T-helper 2 cell treated with Interferon-gamma antibody and Interleukin-4, amounts not matched to agents 5 μg/mL and 100 μg/mL, for 36 hours (primary cell): ENCODE data around the gene OLFML2A.
"Not testable (repeated sequence)": the region's sequence is repeated elsewhere in the genome, so short reads cannot be mapped to it uniquely, and the experiment has no call there.

ENCODE experiments used
- DNase-seq: peaks from one replicate; pipeline ENCODE4 v3.0.0; 2021; ENCODE audit warnings: low spot score
- H3K27ac Mint-ChIP-seq: one replicate; pipeline ENCODE4 v1.8.0; 2021; ENCODE audit warnings: mild to moderate bottlenecking, mixed read lengths
- H3K27me3 Mint-ChIP-seq: one replicate; pipeline ENCODE4 v1.8.0; 2021; ENCODE audit warnings: low read depth, mixed read lengths
- H3K36me3 Mint-ChIP-seq: one replicate; pipeline ENCODE4 v1.8.0; 2021; ENCODE audit warnings: low read depth, mixed read lengths
- H3K4me1 Mint-ChIP-seq: one replicate; pipeline ENCODE4 v1.8.0; 2021; ENCODE audit warnings: low read depth, mixed read lengths
- H3K4me3 Mint-ChIP-seq: one replicate; pipeline ENCODE4 v1.8.0; 2022; ENCODE audit warnings: mild to moderate bottlenecking, moderate library complexity, mixed read lengths
- H3K9me3 Mint-ChIP-seq: one replicate; pipeline ENCODE4 v1.8.0; 2021; ENCODE audit warnings: mixed read lengths

OLFML2A gene

DNA sequence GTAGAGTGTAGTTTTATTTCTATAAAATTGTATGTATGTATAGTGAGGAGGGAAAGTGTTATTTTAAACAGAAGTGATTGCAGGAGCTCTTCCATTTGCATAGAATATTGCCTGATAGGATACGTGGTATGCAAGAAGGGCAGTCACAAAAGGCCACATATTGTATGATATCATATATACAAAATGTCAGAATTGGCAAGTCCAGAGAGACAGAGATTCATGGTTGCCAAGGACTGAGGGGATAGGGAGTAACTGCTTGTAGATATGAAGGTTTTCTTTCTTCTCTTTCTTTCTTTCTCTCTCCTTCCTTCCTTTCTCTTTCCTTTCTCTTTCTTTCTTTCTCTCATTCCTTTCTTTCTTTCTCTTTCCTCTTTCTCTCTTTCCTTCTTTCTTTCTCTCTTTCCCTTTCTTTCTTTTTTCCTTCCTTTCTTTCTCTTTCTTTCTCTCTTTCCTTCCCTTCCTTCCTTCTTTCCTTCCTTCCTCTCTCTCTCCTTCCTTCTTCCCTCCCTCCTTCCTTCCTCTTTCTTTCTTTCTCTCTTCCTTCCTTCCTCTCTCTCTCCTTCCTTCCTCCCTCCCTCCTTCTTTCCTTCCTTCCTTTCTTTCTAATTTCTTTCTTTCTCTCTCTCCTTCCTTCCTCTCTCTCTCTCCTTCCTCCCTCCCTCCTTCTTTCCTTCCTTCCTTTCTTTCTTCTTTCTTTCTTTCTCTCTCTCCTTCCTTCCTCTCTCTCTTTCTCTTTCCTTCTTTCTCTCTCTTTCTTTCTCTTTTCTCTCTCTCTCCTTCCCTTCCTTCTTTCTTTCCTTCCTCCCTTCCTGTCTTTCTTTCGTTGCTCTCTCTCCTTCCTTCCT, 51.8 kb downstream of the OLFML2A start:
- DNase-seq, result no peak
- Mint-ChIP-seq H3K9me3 (no peaks in the 10 kb centered on the region), H3K27ac (no peak overlapping the region), H3K4me3 (no peak overlapping the region), H3K27me3 (no peaks in the 10 kb centered on the region), H3K4me1 (no peaks in the 10 kb centered on the region), H3K36me3 (no peaks in the 10 kb centered on the region)

DNA sequence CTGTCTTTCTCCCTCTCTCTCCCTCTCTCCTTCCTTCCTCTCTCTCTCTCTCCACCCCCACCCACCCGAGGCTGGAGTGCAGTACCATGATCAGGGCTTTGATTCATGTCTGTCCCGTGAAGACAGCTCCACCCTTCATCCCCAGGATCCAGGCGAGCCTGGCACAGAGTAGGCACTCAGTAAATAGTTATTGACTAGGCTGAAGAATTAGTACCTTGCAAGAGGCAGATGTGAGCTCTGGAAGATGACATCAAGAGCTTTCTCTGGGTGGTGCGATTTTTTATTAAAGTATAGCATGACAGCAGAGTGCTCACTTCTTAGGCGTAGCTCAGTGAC, 52.4 kb downstream of the OLFML2A start:
- H3K36me3 Mint-ChIP-seq, result no peaks in the 10 kb centered on the region
- H3K4me1 Mint-ChIP-seq, result no peaks in the 10 kb centered on the region
- H3K27ac Mint-ChIP-seq, result no peak overlapping the region
- H3K9me3 Mint-ChIP-seq, result no peaks in the 10 kb centered on the region
- no peak overlapping the region for H3K4me3 Mint-ChIP-seq
- no peak for DNase-seq
- peaks cover under 1% of the 10 kb centered on the region for H3K27me3 Mint-ChIP-seq

DNA sequence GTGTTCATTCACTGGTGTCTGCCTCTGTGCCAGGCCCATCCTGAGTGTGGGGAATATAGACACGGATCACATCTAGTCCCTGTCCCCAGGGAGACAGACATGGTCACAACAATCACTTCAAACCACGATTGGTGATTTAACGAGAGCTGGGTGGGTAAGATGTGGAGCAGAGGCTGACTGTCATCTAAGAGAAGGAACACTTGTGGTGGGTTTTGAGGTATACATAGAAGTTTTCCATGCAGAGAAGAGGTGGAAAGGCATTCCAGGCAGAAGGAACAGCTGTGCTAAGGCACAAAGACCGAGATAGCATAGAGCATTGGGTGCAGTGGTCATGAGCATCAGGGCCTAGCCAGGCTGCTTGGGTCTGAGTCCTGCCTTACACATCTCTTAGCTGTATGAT, 53.7 kb downstream of the OLFML2A start:
- no peaks in the 10 kb centered on the region for H3K4me1 Mint-ChIP-seq
- DNase-seq, result no peak
- no peaks in the 10 kb centered on the region for H3K36me3 Mint-ChIP-seq
- H3K27me3 Mint-ChIP-seq, result peaks cover 2% of the 10 kb centered on the region
- H3K27ac Mint-ChIP-seq, result no peak overlapping the region
- H3K9me3 Mint-ChIP-seq, result no peaks in the 10 kb centered on the region
- no peak overlapping the region for H3K4me3 Mint-ChIP-seq

DNA sequence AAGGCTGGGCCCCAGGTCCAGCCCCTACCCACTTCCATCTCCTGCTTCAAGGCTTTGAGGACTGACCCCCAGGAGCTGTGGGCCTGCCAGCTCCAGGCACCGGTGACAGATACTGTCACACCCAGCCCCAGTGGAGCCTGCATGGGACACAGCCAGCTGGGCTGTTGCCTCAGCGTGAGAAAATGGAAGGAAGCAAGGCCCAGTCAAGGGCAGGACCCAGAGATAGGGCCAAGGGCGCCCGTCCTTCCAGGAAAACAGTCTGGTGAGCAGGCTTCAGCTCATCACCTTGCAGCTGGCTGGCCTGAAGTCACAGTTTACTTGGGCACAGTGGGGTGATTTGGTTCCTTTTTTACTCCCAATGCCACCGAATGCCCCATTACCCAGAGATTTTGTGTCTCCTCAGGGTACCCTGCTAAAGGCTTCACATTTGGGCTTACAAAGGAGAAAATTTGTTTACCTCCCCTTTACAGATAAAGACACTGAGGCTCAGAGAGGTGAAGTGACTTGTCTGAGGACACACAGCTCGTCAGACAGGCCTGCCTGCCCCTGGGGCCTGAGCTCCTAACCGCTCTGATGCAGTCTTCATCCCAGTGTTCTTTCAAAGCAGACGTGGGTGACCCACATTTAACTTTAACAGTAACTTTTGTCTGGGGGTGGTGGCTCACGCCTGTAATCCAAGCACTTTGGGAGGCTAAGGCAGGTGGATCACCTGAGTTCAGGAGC, 54.9 kb downstream of the OLFML2A start:
- no peaks in the 10 kb centered on the region for H3K4me1 Mint-ChIP-seq
- H3K36me3 Mint-ChIP-seq, result no peaks in the 10 kb centered on the region
- peaks cover 2% of the 10 kb centered on the region for H3K27me3 Mint-ChIP-seq
- no peak overlapping the region for H3K27ac Mint-ChIP-seq
- H3K4me3 Mint-ChIP-seq, result no peak overlapping the region
- no peaks in the 10 kb centered on the region for H3K9me3 Mint-ChIP-seq
- DNase-seq, result no peak

DNA sequence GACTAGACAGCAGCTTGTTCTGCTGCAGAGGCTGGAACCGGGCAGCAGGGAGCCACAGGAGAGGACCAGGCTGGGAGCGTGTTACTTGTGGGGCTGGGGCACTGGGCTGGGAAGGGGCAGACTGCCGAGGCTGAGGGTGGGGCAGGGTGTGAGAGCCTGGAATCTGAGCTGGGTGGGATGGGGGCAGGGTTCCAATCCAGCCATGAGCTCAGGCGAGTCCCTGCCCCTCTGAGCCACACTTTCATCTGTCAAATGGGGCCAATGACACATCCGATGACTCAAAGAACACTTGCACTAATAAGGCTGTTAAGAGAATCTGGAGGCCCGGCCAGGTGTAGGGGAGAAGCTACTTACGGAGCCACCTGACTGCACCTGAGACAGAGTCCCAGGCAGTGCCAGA, 57.7 kb downstream of the OLFML2A start:
- no peak overlapping the region for H3K27ac Mint-ChIP-seq
- H3K4me3 Mint-ChIP-seq, result no peak overlapping the region
- H3K27me3 Mint-ChIP-seq, result peaks cover 10% of the 10 kb centered on the region
- no peaks in the 10 kb centered on the region for H3K4me1 Mint-ChIP-seq
- H3K9me3 Mint-ChIP-seq, result no peaks in the 10 kb centered on the region
- no peak for DNase-seq
- no peaks in the 10 kb centered on the region for H3K36me3 Mint-ChIP-seq

DNA sequence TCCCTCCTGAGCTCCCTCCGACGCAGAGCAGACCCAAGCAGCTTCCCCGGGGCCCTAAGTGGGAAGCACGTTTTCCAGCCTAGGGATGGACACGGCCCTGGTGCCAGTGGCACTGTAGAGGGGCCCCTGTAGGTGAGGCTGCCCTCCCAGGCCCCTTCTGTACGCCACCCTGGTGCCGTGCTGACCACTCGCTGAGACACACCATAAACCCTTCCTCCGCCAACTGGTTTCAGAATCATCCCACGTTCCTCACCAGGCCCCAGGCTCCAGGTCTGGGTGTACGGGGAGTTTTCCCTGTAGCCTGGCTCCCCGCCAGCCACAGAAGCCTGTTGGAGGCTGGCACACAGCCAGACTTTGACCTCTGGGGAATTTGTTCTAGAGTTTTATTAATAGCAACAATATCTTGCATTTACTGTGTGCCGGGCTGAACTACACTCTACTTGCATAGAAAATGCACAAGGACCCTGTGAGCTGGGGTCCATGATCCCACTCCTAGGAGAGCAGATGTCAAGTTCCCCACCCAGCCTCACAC, 58.2 kb downstream of the OLFML2A start:
- no peaks in the 10 kb centered on the region for H3K4me1 Mint-ChIP-seq
- peaks cover 10% of the 10 kb centered on the region for H3K27me3 Mint-ChIP-seq
- no peak overlapping the region for H3K27ac Mint-ChIP-seq
- H3K9me3 Mint-ChIP-seq, result no peaks in the 10 kb centered on the region
- H3K4me3 Mint-ChIP-seq, result no peak overlapping the region
- H3K36me3 Mint-ChIP-seq, result no peaks in the 10 kb centered on the region
- DNase-seq, result no peak

DNA sequence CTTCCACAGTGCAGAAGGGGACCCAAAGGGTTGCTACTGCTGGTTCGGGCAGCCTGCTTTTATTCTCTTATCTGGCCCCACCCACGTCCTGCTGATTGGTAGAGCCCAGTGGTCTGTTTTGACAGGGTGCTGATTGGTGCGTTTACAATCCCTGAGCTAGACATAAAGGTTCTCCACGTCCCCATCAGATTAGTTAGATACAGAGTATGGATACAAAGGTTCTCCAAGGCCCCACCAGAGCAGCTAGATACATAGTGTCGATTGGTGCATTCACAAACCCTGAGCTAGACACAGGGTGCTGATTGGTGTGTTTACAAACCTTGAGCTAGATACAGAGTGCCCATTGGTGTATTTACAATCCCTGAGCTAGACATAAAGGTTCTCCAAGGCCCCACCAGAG, 61.2 kb downstream of the OLFML2A start:
- not testable (repeated sequence) for DNase-seq, H3K27ac Mint-ChIP-seq, H3K4me1 Mint-ChIP-seq, H3K36me3 Mint-ChIP-seq, H3K4me3 Mint-ChIP-seq, H3K9me3 Mint-ChIP-seq
- peaks cover 10% of the 10 kb centered on the region for H3K27me3 Mint-ChIP-seq

DNA sequence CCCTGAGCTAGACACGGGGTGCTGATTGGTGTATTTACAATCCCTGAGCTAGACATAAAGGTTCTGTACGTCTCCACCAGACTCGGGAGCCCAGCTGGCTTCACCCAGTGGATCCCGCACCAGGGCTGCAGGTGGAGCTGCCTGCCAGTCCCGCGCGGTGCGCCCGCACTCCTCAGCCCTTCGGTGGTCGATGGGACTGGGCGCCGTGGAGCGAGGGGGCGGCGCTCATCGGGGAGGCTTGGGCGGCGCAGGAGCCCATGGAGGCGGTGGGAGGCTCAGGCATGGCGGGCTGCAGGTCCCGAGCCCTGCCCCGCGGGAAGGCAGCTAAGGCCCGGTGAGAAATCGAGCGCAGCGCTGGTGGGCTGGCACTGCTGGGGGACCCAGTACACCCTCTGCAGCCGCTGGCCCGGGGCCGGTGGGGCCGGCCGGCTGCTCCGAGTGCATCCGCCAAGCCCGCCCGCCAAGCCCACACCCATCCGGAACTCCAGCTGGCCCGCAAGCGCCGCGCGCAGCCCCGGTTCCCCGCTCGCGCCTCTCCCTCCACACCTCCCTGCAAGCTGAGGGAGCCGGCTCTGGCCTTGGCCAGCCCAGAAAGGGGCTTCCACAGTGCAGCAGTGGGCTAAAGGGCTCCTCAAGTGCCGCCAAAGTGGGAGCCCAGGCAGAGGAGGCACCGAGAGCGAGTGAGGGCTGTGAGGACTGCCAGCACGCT, 61.8 kb downstream of the OLFML2A start:
- not testable (repeated sequence) for H3K4me1 Mint-ChIP-seq, DNase-seq, H3K27ac Mint-ChIP-seq, H3K4me3 Mint-ChIP-seq, H3K9me3 Mint-ChIP-seq, H3K36me3 Mint-ChIP-seq
- H3K27me3 Mint-ChIP-seq, result peaks cover 10% of the 10 kb centered on the region

DNA sequence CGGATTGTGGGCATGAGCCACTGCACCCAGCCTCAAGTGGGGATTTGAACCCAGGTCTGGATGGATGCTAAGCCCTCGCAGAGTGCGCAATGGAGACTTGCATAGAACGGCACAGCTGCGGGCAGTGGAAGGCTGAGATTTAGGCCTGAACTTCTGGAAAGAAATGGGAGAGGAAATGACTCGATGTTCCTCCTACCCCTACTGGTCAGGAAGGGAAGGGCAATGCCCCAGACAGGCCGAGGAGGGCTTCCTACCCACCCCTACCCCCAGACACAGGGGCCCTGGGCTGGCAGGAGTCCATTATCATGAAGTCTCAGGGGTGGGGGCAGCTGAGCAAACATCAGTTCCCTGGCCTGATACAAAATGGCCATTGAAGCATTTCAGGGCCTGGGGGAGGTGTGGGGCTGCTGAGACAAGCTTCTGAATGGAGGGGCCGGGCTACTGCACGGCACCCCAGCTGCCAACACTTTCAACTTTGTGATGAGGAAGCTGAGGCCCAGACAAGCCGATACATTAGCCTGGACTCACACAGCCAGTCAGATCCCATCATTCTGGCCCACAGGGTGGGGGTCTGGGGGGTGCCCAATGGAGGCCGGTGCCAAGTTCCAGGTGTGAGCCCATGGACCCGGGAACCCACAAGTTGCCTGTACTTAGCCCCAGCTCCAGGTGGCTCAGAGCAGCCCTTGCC, 62.8 kb downstream of the OLFML2A start:
- DNase-seq, result no peak
- no peak overlapping the region for H3K4me3 Mint-ChIP-seq
- no peaks in the 10 kb centered on the region for H3K36me3 Mint-ChIP-seq
- peaks cover 8% of the 10 kb centered on the region for H3K27me3 Mint-ChIP-seq
- H3K4me1 Mint-ChIP-seq, result no peaks in the 10 kb centered on the region
- H3K27ac Mint-ChIP-seq, result no peak overlapping the region
- no peaks in the 10 kb centered on the region for H3K9me3 Mint-ChIP-seq

DNA sequence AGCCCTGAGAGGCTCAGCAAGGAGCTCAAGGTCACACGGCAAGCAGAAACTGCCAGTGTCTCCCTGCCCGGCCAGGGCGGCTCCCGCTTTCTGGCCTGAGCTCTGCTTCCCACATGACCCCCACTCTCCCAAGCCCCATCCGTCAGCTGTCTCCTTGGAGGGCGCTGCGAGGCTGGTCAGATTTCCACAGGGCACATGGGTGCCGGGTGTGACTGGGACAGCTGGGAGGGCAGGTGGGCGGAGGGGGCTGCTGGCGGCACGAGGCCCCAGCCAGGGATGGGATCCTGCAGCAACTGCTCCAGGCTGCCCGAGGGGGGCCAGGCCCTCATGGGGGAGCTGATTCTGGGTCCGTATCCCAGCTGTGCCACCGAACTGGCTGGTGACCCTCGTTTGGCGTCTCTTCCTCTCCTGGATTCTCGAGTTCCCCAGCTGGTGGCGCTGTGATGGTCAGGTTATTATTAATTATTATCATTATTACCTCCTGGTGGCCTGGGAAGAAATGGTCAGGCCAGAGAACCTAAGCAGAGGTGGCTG, 63.4 kb downstream of the OLFML2A start:
- Mint-ChIP-seq H3K9me3 (no peaks in the 10 kb centered on the region), H3K4me1 (no peaks in the 10 kb centered on the region), H3K27me3 (peaks cover 8% of the 10 kb centered on the region), H3K36me3 (no peaks in the 10 kb centered on the region), H3K4me3 (no peak overlapping the region), H3K27ac (no peak overlapping the region)
- no peak for DNase-seq

DNA sequence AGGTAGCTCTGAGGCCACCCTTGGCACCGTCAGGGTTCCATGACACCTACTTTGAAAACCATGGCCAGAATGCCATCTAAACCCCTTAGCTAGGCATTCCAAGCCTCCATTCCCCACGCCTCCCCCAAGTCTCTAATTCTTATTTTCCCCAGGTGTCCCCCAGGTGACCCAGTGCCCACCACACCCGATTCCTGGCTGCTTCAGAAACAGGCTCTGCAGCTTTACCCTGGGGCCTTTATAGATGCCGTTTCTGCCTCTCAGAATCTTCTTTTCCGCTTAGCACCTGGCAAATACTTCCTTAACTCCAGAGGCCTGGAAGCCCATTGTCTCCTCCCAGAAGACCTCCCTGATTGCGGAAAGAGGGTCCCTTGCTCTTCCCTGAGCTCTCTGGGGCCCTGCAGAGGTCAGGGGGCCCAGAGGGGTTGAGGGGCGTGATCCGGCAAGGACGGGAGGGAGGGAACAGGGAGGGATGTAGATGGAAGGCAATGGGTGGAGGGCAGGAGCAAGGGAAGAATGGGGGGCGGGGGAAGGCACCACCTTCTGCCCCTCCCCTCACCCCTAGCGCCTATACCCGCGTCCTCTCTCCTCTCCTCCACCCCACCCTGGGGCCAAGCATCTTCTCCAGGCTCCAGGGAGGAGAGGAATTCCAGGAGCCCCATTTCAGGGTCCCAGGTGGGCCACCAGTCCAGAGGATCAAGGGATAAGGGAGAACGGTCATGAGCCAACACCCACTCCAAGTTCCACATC, 64.3 kb downstream of the OLFML2A start:
- H3K27me3 Mint-ChIP-seq, result peaks cover 8% of the 10 kb centered on the region
- no peaks in the 10 kb centered on the region for H3K4me1 Mint-ChIP-seq
- no peak for DNase-seq
- H3K9me3 Mint-ChIP-seq, result no peaks in the 10 kb centered on the region
- no peak overlapping the region for H3K27ac Mint-ChIP-seq
- H3K4me3 Mint-ChIP-seq, result no peak overlapping the region
- no peaks in the 10 kb centered on the region for H3K36me3 Mint-ChIP-seq

DNA sequence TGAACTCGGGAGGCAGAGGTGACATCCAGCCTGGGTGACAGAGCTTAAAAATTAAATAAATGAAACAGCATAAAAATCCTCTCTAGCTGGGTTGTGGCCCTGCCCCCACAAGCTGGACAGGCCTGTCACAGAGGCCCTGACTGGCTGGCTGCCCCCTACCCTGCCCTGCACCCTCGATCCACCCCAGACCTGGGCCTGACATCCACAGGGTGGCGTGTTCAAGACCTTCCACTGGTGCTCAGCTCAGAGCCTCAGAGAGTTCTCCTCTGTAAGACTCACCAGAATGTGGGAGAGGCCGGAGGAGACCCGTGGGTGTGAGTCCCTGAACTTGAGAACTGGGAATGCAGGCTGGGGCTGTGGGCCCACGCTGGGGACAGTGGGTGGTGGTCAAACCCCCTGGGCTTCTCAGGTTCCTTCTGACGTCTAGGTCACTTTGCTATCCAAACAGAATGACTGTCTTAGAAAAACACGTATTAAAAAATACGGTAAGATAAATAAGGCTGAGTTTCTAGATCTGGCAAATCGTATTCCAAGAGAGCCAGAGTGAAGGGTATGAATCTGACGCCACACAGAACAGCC, 66.6 kb downstream of the OLFML2A start:
- Mint-ChIP-seq H3K4me1 (no peaks in the 10 kb centered on the region), H3K4me3 (no peak overlapping the region), H3K9me3 (no peaks in the 10 kb centered on the region), H3K36me3 (no peaks in the 10 kb centered on the region), H3K27ac (no peak overlapping the region), H3K27me3 (no peaks in the 10 kb centered on the region)
- DNase-seq, result no peak

DNA sequence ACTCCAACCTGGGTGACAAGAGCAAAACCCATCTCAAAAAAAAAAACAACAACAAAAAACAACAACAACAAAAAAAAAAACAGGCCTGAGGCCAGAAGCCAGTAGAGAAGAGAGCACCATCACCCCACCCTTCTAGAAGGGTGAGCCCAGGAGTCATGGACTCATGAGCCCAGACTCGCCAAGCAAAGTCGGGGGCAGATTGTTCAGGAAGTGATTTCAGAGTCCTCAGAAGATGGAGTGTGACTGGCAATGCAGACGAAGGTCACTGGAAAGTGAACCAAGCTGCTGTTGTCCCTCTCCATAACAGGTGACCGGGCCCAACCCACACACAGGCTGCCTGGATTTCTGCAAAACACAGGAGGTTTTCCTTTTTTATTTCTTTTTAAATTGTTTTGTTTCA, 67.4 kb downstream of the OLFML2A start:
- Mint-ChIP-seq H3K27me3 (no peaks in the 10 kb centered on the region), H3K27ac (no peak overlapping the region), H3K4me1 (no peaks in the 10 kb centered on the region), H3K9me3 (no peaks in the 10 kb centered on the region), H3K4me3 (no peak overlapping the region), H3K36me3 (no peaks in the 10 kb centered on the region)
- no peak for DNase-seq
